Body of pancreas (tissue), 4 donors: ENCODE data around the gene SUN1. TPM values are rescaled to one million over a fixed set of nuclear protein-coding genes. Genes with fewer than 3 reads are reported as not detected.

Source experiments
- ATAC-seq: fragments of 150-250 bp; one replicate; pipeline ENCODE4 v1.9.1; 2016
- DNase-seq, 4 donors: peaks; one replicate each; pipeline ENCODE4 v3.0.0-alpha.2; 2019
- H3K27ac ChIP-seq, 4 donors: fragments of 200-600 bp; sonication (generic); 1 replicate in 3 of 4; 2 replicates in 1 of 4; pipeline versions ENCODE4 v1.5.1 to v1.6.1; 2016 to 2019; ENCODE audit warnings: mild to moderate bottlenecking in 1 of 4, mixed read lengths in 1 of 4, moderate library complexity in 1 of 4
- H3K27me3 ChIP-seq, 2 donors: fragments of 200-600 bp; sonication (generic); one replicate each; pipeline ENCODE4 v1.6.0; 2016; ENCODE audit warnings: mild to moderate bottlenecking in 1 of 2
- H3K36me3 ChIP-seq, 2 donors: fragments of 200-600 bp; sonication (generic); replicated peaks in 1 of 2; 2 replicates each; pipeline ENCODE4 v1.5.1; 2016; ENCODE audit warnings: low read depth in 2 of 2; ENCODE audit not compliant: insufficient read depth in 1 of 2
- H3K4me1 ChIP-seq: fragments of 200-600 bp; sonication (generic); one replicate; pipeline ENCODE4 v1.6.0; 2016
- H3K4me3 ChIP-seq, 2 donors: fragments of 200-600 bp; sonication (generic); 1 replicate in 1 of 2; 2 replicates in 1 of 2; pipeline ENCODE4 v1.5.1; 2016 to 2019
- H3K9me3 ChIP-seq, 3 donors: fragments of 200-600 bp; sonication (generic); 1 replicate in 2 of 3; 2 replicates in 1 of 3; pipeline ENCODE4 v1.5.1; 2016
- CTCF ChIP-seq, 7 experiments: fragments of 450-650 bp in 4 of 7; fragments of 200-600 bp in 3 of 7; sonication (generic) in 3 of 7; IDR thresholded peaks; one replicate each; pipeline ENCODE4 v1.5.1; 2016 to 2019; ENCODE audit warnings: antibody characterized with exemption in 7 of 7
- POLR2A ChIP-seq, 3 donors: fragments of 450-650 bp; IDR thresholded peaks; one replicate each; pipeline ENCODE4 v1.6.1; 2016; ENCODE audit warnings: antibody characterized with exemption in 3 of 3, mild to moderate bottlenecking in 2 of 3
- WGBS, 2 donors: methylation state at CpG; one replicate each; pipeline ENCODE4 v1.1.5; 2017; 5-methylcytosine and 5-hydroxymethylcytosine counted together
- intact Hi-C: fragments of 100-400 bp; cut with DNase I; formaldehyde crosslinking; loops from one replicate; pipeline ENCODE4 v1.15.1; 2023
- total RNA-seq, 2 donors: library from RNA; depleted of rRNA; stranded (reverse); fragments of >200 nt; gene quantifications; one replicate each; pipeline ENCODE4 v1.1.0, GENCODE V29; 2016

SUN1 gene
- total RNA-seq, 2 donors from 2014 or later: 75.8 to 122 TPM

DNA sequence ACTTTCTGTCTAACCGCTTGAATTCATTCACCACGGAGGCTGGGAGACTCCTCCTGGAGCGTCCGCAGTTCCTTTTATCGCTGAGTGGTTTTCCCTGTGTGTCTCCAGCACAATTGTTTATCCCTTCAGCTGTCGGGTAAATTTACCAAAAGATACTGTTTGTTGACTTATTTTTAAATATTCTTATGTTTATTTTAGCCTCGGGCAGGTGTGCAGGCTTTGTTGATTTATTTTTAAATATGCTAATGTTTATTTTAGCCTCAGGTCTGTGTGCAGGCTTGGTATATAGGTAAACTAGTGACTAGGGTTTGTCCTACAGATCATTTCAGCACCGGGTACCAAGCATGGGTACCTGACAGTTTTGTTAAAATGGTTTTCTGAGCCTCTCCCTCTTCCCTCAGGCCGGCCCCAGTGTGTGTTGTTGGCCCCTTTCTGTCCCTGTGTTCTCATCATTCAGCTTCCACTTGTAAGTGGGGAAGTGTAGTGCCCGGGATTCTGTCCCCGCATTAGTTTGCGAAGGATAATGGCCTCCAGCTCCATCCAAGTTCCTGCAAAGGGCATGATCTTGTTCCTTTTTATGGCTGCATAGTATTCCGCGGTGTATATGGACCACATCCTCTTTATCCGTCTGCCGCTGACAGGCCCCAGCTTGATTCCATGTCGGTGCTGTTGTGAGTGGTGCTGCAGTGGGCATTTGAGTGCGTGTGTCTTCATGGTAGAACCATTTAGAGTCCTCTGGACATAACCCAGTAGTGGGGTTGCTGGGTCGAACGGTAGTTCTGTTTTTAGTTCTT is 49.4 kb downstream of the SUN1 start:
- H3K4me3 ChIP-seq: no peak overlapping the region
- H3K9me3 ChIP-seq: no peaks in the 10 kb centered on the region
- 71 to 75% methylated on average over 20 of the region's 20 CpGs for WGBS, 2 donors
- H3K4me1 ChIP-seq: peaks cover 80% of the 10 kb centered on the region
- TF ChIP-seq CTCF (IDR thresholded peaks at IDR 0.05): no peak
- no peak for TF ChIP-seq POLR2A (IDR thresholded peaks at IDR 0.05)
- H3K27ac ChIP-seq: peak overlapping the region in 2 of 4 donors; percentile 23 to 51
- DNase-seq: no peak
- H3K36me3 ChIP-seq: peaks cover 0 to 1% of the 10 kb centered on the region in 2 donors
- intact Hi-C loops: no loop called here
- no peak for ATAC-seq
- no peaks in the 10 kb centered on the region for H3K27me3 ChIP-seq

DNA sequence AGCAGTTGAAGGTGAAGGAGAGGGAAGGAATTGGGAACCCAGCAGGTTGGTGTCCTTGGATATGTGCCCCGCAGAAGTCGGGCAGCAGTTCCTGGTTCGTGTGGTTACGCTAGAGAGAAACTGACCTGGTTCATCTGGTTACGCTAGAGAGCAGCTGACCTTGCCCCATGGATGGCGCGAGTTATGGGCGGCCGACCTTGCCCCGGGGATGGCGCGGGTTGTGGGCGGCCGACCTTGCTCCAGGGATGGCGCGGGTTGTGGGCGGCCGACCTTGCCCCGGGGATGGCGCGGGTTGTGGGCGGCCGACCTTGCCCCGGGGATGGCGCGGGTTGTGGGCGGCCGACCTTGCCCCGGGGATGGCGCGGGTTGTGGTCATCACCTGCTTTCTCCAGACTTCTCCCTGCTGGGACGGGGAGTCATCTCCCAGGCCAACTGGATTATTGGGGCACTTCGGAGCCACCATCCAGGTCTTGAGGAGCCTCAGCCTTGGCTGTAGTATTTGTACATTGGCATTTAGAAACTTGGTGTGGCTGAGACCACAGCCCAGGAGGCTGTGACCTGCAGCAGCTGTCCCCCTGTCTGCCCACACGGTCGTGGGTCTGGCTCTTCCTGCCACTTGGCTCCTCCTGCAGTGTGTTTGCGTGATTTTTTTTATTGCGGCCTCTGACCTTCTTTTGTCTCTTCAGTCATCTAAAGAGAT is 50.2 kb downstream of the SUN1 start:
- ATAC-seq (no peak), DNase-seq (peak in 3 of 4 donors; percentile 42 to 62 (median 60))
- Histone ChIP-seq H3K36me3 (peaks cover 0 to 7% of the 10 kb centered on the region in 2 donors), H3K4me3 (no peak overlapping the region), H3K9me3 (no peaks in the 10 kb centered on the region), H3K27ac (peak overlapping the region in 3 of 4 donors; percentile 23 to 51 (median 49)), H3K27me3 (no peaks in the 10 kb centered on the region), H3K4me1 (peaks cover 81% of the 10 kb centered on the region)
- TF ChIP-seq POLR2A (IDR thresholded peaks at IDR 0.05): no peak
- no peak for TF ChIP-seq CTCF (IDR thresholded peaks at IDR 0.05)
- intact Hi-C loops: no loop called here
- 58 to 69% methylated on average over 24 to 35 of the region's 37 CpGs for WGBS, 2 donors

GRCh38 chr7:883055-884021 is 51.1 kb downstream of the SUN1 start:
- H3K4me1 ChIP-seq: peaks cover 76% of the 10 kb centered on the region
- no peaks in the 10 kb centered on the region for H3K27me3 ChIP-seq
- no peak overlapping the region for H3K4me3 ChIP-seq
- ATAC-seq: no peak
- no peaks in the 10 kb centered on the region for H3K9me3 ChIP-seq
- peak in 3 of 4 donors; percentile 42 to 46 (median 45) for DNase-seq
- intact Hi-C loops: no loop called here
- H3K27ac ChIP-seq: peak overlapping the region in 3 of 4 donors; percentile 23 to 51 (median 49)
- TF ChIP-seq POLR2A (IDR thresholded peaks at IDR 0.05): no peak
- no peak for TF ChIP-seq CTCF (IDR thresholded peaks at IDR 0.05)
- peaks cover 0 to 7% of the 10 kb centered on the region in 2 donors for H3K36me3 ChIP-seq
- WGBS, 2 donors: 54 to 73% methylated on average over 44 to 50 of the region's 50 CpGs

DNA sequence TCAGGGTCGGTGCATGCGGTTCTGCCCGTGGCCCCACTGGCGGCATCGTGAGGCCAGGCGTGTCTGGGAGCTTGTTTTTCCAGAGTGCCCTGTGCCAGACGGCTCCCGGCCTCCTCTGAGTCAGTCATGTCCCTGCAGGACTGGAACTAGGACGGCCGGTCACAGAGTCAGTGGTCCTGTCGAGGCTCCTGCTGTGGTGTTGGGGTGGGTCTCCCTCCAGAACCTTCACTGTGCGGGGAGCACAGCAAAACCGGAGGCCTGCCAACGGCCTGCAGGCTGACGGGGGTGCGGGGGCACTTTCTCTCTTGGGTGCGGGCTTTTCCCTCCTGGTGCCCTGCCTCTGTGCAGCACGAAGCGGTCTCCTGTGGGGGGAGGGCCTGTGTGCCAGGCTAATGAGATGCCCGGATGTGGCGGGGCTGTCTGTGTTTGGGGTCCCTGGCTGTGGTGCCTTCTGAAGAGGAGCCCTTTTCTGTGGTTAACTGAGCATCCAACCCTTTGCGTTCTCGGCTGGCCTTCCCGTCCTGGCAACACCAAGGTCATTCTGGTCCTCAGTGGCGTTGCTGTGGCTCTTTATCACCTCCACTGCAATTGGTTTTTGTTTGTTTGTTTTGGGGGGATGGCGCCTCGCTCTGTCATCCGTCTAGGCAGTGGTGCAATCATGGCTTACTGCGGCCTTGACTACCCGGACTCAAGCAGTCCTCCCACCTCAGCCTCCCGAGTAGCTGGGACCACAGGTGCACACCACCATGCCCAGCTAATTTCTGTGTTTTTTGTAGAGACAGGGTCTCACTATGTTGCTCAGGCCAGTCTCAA is 52.1 kb downstream of the SUN1 start:
- Histone ChIP-seq H3K9me3 (no peaks in the 10 kb centered on the region), H3K27ac (peak overlapping the region in 3 of 4 donors; percentile 17 to 51 (median 26)), H3K27me3 (no peaks in the 10 kb centered on the region), H3K36me3 (peaks cover 0 to 7% of the 10 kb centered on the region in 2 donors), H3K4me3 (no peak overlapping the region), H3K4me1 (peaks cover 65% of the 10 kb centered on the region)
- WGBS, 2 donors: 46 to 76% methylated on average over 6 to 30 of the region's 31 CpGs
- TF ChIP-seq POLR2A (IDR thresholded peaks at IDR 0.05): no peak
- TF ChIP-seq CTCF (IDR thresholded peaks at IDR 0.05): no peak
- intact Hi-C loops: no loop called here
- DNase-seq (peak in 3 of 4 donors; percentile 56 to 73 (median 70)), ATAC-seq (peak; percentile 36)
